Measurements from ENCODE around the gene ETNK2.

The ETNK2 gene

GRCh38 chr1:204143276-204144041, 8.4 kb downstream of the ETNK2 start:
- no peak for TF ChIP-seq CTCF (IDR thresholded peaks at IDR 0.05; ENCODE audit: extremely low read depth, insufficient read depth, missing control alignments)
- no peak for DNase-seq (ENCODE audit: low spot score)
- in situ Hi-C loops (cut with MboI; ENCODE audit: low pct_unique_long_range_greater_than_20kb, low sequenced_read_pairs, unreplicated experiment) = no loop called here

GRCh38 chr1:204142032-204142974, 9.5 kb downstream of the ETNK2 start:
- DNase-seq (ENCODE audit: low spot score) = no peak
- in situ Hi-C loops (cut with MboI; ENCODE audit: low pct_unique_long_range_greater_than_20kb, low sequenced_read_pairs, unreplicated experiment) = no loop called here
- TF ChIP-seq CTCF (IDR thresholded peaks at IDR 0.05; ENCODE audit: extremely low read depth, insufficient read depth, missing control alignments) = no peak

GRCh38 chr1:204141131-204141530, 10.7 kb downstream of the ETNK2 start:
- no peak for TF ChIP-seq CTCF (IDR thresholded peaks at IDR 0.05; ENCODE audit: extremely low read depth, insufficient read depth, missing control alignments)
- DNase-seq (ENCODE audit: low spot score) = no peak
- in situ Hi-C loops (cut with MboI; ENCODE audit: low pct_unique_long_range_greater_than_20kb, low sequenced_read_pairs, unreplicated experiment) = no loop called here

DNA sequence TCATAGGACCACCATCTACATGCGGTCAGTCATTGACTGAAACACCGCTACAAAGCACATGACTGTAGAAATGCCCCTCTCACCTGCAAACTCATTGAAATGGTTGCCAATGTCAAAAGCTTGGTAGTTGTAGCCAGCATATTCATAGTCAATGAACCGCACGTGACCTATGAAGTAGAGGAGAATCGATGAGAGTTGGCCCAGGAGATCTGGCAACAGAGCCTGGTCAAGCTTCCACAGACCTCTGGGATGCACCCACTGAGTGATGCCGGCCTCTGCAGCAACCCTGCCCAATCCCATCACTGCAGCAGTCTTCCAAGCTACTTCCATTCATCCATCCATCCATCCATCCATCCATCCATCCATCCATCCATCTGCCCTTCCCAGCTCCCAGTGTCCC, 11.9 kb downstream of the ETNK2 start:
- no peak for TF ChIP-seq CTCF (IDR thresholded peaks at IDR 0.05; ENCODE audit: extremely low read depth, insufficient read depth, missing control alignments)
- DNase-seq (ENCODE audit: low spot score) = no peak
- in situ Hi-C loops (cut with MboI; ENCODE audit: low pct_unique_long_range_greater_than_20kb, low sequenced_read_pairs, unreplicated experiment) = no loop called here

- in situ Hi-C loops (cut with MboI; ENCODE audit: low pct_unique_long_range_greater_than_20kb, low sequenced_read_pairs, unreplicated experiment) = no loop called here
These were observed 12.8 kb downstream of the ETNK2 start for GRCh38 chr1:204139088-204139487.

More at GRCh38 chr1:204139088-204139487, 12.8 kb downstream of the ETNK2 start:
- no peak for DNase-seq (ENCODE audit: low spot score)
- no peak for TF ChIP-seq CTCF (IDR thresholded peaks at IDR 0.05; ENCODE audit: extremely low read depth, insufficient read depth, missing control alignments)

Measured in GM13977 (cell line).